Activated B cell treated with CpG ODN at 0.5 μM for 24 hours (primary cell): ENCODE measurements around the gene PPP1R37. TPM values are rescaled to one million over a fixed set of nuclear protein-coding genes. Genes with fewer than 3 reads are reported as not detected.
A peak's percentile ranks its signal among the peaks of the same experiment; 100 is the strongest.

Source experiments
- ATAC-seq: fragments of 200-7000 bp; cut with Tn5 transposase; one replicate; pipeline ENCODE4 v1.10.0; 2021; ENCODE audit warnings: low read depth, mild to moderate bottlenecking, moderate library complexity
- CTCF ChIA-PET: fragments of 350-600 bp; sonication (Branson Sonifier 250); formaldehyde crosslinking; loops from one replicate; lab custom pipeline; 2021; ENCODE audit warnings: antibody characterized with exemption; lab: Charles Lee
- POLR2A ChIA-PET: fragments of 350-600 bp; sonication (Branson Sonifier 250); formaldehyde crosslinking; loops from one replicate; lab custom pipeline; 2021; ENCODE audit warnings: antibody characterized with exemption; lab: Charles Lee
- DNase-seq: peaks from one replicate; pipeline ENCODE4 v3.0.0; 2022
- H3K27ac Mint-ChIP-seq: one replicate; pipeline ENCODE4 v1.8.0; 2020; ENCODE audit warnings: mixed read lengths
- H3K27me3 Mint-ChIP-seq: one replicate; pipeline ENCODE4 v1.8.0; 2021; ENCODE audit warnings: mixed read lengths
- H3K36me3 Mint-ChIP-seq: one replicate; pipeline ENCODE4 v1.8.0; 2021; ENCODE audit warnings: low read depth, mixed read lengths
- H3K4me1 Mint-ChIP-seq: one replicate; pipeline ENCODE4 v1.8.0; 2021; ENCODE audit warnings: mixed read lengths
- H3K4me3 Mint-ChIP-seq: one replicate; pipeline ENCODE4 v1.8.0; 2020; ENCODE audit warnings: mild to moderate bottlenecking, mixed read lengths
- H3K9me3 Mint-ChIP-seq: one replicate; pipeline ENCODE4 v1.8.0; 2020; ENCODE audit warnings: mixed read lengths
- CTCF ChIP-seq: fragments of 200-600 bp; IDR thresholded peaks from one replicate; pipeline ENCODE4 v1.8.0; 2022; ENCODE audit warnings: antibody characterized with exemption, mild to moderate bottlenecking
- intact Hi-C: fragments of 100-400 bp; cut with micrococcal nuclease; formaldehyde crosslinking; loops from one replicate; pipeline ENCODE4 v1.15.1; 2024
- total RNA-seq: library from RNA; stranded (reverse); gene quantifications from 2 replicates; pipeline ENCODE4 v1.2.3, GENCODE V29; 2022

Gene PPP1R37
- total RNA-seq, 1 donor from 2014 or later, result 27.2 TPM

GRCh38 chr19:45063851-45064801, 28.9 kb upstream of the PPP1R37 start:
- POLR2A ChIA-PET, result no interaction called here
- intact Hi-C loops, result no loop called here
- no peaks in the 10 kb centered on the region for H3K27me3 Mint-ChIP-seq
- TF ChIP-seq CTCF, result no peak
- H3K4me1 Mint-ChIP-seq, result peaks cover 11% of the 10 kb centered on the region
- no peak for DNase-seq
- no peaks in the 10 kb centered on the region for H3K9me3 Mint-ChIP-seq
- ATAC-seq, result no peak
- CTCF ChIA-PET, result no interaction called here
- no peak overlapping the region for H3K27ac Mint-ChIP-seq
- no peak overlapping the region for H3K4me3 Mint-ChIP-seq
- peaks cover 72% of the 10 kb centered on the region for H3K36me3 Mint-ChIP-seq

- no peak overlapping the region for H3K4me3 Mint-ChIP-seq
- DNase-seq, result no peak
- no peak for ATAC-seq
- CTCF ChIA-PET, result interaction anchor here (0.6 kb wide), 1 partner anchor 65 kb away, joined by 4 read pairs; no protein-coding TSS in a partner anchor
- H3K27ac Mint-ChIP-seq, result peak overlapping the region; percentile 56
- H3K4me1 Mint-ChIP-seq, result peaks cover 10% of the 10 kb centered on the region
- intact Hi-C loops, result no loop called here
- peaks cover 71% of the 10 kb centered on the region for H3K36me3 Mint-ChIP-seq
- H3K9me3 Mint-ChIP-seq, result no peaks in the 10 kb centered on the region
- POLR2A ChIA-PET, result no interaction called here
- no peaks in the 10 kb centered on the region for H3K27me3 Mint-ChIP-seq
- TF ChIP-seq CTCF, result no peak
Measured at GRCh38 chr19:45066921-45067661, 25.9 kb upstream of the PPP1R37 start.

GRCh38 chr19:45068041-45068440, 24.9 kb upstream of the PPP1R37 start:
- Mint-ChIP-seq H3K4me1 (peaks cover 17% of the 10 kb centered on the region), H3K4me3 (no peak overlapping the region), H3K9me3 (no peaks in the 10 kb centered on the region), H3K27me3 (no peaks in the 10 kb centered on the region), H3K36me3 (peaks cover 75% of the 10 kb centered on the region), H3K27ac (no peak overlapping the region)
- ChIA-PET CTCF (interaction anchor here (1.7 kb wide), 1 partner anchor 8 kb away, joined by 5 read pairs; no protein-coding TSS in a partner anchor), POLR2A (interaction anchor here (0.6 to 1.2 kb wide), 3 partner anchors 65 to 1540 kb away, joined by 3 to 4 read pairs (median 3); no protein-coding TSS in a partner anchor)
- intact Hi-C loops, result no loop called here
- no peak for TF ChIP-seq CTCF
- ATAC-seq (no peak), DNase-seq (no peak)

GRCh38 chr19:45069056-45069455, 23.9 kb upstream of the PPP1R37 start:
- Mint-ChIP-seq H3K9me3 (no peaks in the 10 kb centered on the region), H3K27me3 (no peaks in the 10 kb centered on the region), H3K4me3 (no peak overlapping the region), H3K36me3 (peaks cover 70% of the 10 kb centered on the region), H3K4me1 (peaks cover 17% of the 10 kb centered on the region), H3K27ac (peak overlapping the region; percentile 57)
- ATAC-seq, result no peak
- DNase-seq, result no peak
- ChIA-PET POLR2A (interaction anchor here (1.2 kb wide), 1 partner anchor 67 kb away, joined by 3 read pairs; no protein-coding TSS in a partner anchor), CTCF (interaction anchor here (1.7 kb wide), 1 partner anchor 9 kb away, joined by 5 read pairs; no protein-coding TSS in a partner anchor)
- intact Hi-C loops, result no loop called here
- TF ChIP-seq CTCF, result no peak
